NK-92 treated with Interleukin-12 subunit alpha and Interleukin-12 subunit beta, amount 100 ng/mL, for 24 hours (cell line): ENCODE results near the gene C11orf87.

Experiments used
- DNase-seq: peaks from one replicate; lab custom pipeline; 2025; lab: John Stamatoyannopoulos, UW

Gene C11orf87

DNA sequence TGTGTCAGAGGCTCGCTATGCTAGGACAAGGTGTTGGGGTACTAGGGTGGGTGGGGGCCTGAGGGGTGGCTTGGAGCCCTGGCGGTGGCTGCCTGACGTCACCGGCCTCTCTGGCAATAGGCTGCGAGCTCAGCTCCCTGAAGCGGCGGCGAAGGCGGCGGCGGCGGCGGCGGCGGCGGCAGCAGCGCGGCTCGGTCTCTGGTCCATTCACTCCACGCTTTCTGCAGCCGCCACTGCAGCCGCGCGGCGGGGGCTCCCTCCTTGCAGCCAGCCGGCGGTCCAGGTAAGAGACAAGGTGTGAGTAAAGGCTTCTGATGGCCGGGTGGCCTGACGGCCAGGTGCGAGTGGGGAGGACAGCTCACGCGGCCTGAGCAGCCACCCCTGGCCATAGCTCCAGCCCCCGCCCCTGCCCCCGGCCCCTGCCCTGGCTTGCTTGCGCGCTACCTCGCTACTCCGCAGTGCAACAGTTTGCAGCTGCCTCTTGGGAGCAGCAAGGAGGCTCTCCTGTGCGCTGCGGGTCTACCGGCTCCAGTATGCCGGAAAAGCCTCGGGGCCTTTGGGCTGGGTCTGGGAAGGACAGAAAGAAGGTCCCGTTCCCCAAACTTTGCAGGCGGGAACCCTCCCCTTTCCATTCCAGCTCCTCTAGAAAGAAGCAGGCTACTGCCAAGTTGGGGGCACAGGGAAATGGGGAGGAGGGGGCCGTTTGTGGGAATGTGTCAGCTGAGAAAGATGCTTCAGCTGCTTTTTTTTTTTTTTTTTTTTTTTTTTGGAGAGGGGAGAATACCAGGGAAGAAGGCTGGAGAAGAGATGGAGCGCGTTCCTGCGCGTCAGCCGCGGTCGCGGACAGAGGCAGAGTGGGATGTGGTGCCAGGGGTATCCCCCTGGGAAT lies at the start of gene C11orf87:
Gene C11orf87 (plus strand): TSS at position 210 of the 889 bp plus-strand sequence. CDS start 1,444 bp downstream, outside the sequence.
- DNase-seq, result no peak

DNA sequence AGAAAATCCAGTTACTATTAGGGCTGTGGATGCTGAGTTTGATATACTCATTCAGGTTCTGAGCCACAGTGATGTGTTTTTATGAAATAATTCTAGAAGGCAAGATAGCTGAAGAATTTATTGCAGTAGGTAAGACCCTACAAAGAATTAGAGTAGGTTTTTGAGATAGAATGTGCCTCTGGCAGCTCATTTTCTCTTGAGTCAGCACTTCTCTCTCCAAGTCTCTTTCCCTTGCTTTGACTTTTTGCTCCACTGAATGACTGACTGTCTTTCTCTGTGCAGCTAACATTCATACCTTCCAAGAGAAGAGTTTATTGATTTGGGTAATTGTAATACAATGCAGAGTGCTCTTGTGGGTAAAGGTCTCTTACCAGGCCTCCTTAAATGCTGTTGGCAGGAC lies 48.0 kb upstream of the C11orf87 start:
- no peak for DNase-seq

DNA sequence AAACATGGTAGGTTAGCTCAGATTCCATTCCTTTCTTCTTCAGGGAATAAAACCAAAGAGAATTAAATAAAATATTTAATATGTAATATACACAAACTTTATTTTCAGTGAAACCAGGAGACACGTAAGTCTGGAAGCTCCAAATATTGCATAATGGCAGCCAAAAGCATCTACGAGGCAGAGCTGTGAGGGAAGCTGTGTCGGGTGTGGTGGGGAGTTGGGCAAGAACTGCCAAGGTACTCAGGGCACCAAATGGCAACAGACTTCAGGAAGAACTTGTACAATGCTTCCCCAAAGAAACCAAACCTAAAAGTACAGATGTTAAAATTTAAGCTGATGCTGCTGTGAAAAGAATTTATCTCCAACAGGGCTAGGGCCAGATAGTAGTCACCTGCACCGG lies 47.5 kb upstream of the C11orf87 start:
- DNase-seq, result no peak

DNA sequence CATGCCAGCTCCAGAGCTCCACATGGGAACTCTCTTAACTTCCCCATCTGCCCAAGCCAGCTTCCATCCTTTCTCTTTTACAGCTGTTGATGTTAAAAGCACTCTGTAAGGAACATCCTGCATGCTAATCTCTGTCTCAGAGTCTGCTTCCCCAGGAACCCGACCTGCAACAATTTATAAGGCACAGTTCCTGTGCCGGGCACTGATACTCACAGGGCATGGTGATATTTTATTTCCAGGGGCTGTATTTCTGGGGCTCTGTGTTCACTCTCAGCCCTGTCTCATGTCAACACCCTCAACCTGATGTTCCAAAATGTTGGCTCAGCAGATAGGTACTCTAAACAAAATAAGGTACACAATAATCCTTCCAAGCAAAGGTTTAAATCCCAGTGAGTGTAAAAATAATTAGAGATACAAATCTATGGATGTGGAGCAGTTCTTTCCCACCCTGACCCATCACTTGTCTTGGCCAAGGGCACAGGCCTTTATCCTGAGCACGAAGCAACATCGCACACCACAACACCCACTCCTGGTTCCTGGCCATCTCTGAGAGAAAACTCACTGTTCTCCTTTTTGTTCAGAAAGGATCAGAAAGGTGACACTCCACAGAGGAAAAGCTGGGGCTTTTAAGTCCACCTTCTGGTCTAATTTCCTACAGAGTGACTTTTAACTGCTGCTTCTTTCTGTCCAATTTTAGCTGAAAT lies 44.8 kb upstream of the C11orf87 start:
- no peak for DNase-seq

DNA sequence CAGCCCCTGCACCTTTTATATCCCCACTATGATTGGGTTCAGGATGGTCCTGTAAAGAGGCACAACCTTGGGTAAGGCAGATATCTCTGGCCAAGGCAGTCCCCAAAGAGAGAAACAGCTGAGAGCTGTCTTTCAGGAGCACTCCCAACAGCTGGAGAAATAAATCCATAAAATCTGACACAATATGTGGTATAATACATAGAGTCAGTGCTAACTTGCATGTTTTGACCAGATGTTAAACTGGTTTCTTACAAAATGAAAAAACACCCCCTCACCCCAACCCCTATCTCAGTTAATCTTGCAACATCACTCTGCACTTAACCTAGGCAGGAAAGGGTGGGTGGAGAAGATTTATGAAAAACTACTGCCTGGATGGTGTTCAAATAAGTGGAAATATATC lies 44.0 kb upstream of the C11orf87 start:
- no peak for DNase-seq

DNA sequence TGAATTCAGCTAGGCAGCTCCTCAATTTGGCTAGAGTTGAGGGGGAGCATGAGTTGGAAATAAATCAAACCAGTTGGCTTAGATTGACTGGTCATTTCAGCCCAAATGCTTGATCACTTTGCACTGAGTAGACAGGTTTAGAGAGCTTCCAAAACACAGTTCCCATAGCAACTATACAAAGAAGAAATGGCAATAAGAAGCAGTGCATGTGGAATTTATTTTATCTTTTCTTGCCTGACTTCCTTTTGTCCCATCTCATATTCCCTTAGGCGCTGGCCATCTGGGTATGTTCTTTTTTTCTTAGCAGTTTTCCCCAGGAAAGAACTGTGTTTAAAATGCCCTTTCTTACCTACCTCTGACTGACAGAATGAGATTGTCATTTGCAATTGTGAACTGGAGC lies 38.7 kb upstream of the C11orf87 start:
- DNase-seq, result no peak

DNA sequence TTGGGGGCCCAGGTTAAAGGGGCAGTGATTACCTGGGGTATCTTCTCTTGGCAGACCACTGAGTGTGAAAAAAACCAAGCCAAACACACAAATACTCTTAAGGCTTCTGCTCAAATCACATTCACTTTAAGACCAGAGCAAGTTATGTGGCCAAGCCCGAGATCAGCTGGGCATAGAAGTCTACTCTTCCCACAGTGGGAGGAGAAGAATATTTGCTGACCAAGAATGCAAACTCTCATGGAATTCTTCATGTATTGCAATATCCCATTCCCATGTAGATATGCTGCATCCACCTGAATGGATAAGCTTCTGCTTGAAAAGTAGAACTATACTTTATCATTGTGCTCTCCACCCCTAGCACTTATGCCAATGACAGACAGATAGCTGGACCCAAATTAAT lies 37.1 kb upstream of the C11orf87 start:
- DNase-seq, result no peak

DNA sequence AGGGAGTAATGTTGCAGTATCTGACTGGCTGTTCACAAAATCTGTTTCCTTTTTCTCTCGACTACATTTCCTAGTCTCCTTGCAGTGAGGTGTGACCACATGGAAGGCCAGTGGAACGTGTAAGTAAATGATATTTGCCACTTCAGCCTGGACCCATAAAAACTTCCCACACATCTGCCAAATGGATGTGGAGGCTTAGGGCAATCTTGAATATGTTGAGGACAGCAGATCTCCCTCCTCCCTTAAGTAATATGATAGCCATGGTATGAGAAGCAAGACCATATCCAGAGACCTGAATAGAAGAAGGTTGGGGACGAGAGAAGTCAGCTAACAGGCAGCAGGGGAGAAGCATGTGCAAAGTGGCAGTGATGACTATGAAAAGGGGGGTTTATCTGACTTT lies 33.0 kb upstream of the C11orf87 start:
- DNase-seq, result no peak

DNA sequence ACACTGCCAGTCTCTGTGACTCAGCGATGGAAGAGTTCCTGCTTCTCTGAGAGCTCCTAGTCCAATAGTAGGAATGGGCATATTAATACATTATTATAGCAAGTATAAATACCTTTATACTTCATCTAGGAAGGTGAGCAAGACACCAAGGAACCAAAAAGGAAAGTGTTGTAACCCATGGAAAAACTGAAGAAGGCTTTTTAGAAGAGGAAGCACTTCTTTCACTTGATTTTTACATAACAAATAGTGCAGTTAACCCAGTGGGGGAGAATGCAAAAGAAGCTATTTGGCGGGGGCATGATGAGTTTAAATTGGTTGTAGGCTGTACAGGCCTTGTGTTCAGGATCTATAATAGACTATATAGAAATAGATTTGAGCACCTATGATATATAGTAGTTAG lies 31.2 kb upstream of the C11orf87 start:
- no peak for DNase-seq

DNA sequence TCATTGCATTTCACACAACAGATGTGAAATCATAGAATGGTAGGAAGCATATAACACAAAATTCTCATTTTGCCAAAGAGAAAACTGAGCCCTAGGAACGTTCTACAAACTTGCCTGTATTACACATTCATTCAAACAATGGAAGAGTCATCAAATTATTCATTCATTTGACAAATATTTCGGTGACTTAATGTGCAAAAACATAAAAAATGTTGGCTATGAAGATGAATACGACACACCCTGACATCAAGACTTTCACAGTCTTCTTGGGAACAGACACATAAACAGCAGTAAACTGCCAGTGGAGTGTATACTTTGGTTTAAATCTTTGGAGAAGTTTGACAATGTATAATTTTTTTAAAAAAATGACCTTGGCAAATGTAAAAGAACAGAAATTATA lies 20.4 kb upstream of the C11orf87 start:
- DNase-seq, result no peak

DNA sequence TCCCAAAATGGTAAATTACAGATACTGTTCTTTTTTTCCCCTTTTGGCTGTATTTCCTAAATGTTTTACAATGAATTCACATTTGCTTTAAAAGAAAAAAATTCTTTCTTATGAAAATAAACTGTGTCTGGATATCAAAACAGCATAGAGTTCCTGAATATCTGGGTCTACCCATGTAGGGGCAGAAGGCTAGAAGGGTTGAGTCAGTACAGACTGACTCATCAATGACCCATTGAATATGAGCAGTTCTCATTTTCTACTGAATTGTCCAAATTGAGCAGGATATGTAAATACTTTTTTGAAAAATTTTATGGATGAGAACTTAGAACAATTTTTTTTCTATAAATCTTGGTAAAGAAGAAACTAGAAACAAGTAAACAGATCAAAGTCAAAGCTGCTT lies 16.3 kb upstream of the C11orf87 start:
- no peak for DNase-seq

DNA sequence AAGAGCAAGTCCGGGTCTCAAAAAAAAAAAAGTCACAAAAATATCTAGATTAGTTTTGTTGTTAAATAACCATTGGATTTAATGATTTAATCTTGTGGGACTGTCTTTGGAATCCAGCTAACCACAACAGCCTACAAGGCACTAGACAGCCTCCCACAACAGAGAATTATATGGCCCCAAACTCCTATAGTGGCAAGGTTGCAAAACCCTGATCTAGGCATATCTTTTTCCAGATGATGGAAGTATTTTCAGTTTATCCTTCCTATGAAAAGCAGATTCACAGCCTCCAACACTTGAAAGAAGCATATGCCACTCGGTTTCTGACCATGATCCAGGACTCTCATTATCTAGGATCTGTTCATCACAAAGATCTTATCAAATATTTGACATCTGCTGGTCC lies 5.4 kb upstream of the C11orf87 start:
- DNase-seq, result no peak

DNA sequence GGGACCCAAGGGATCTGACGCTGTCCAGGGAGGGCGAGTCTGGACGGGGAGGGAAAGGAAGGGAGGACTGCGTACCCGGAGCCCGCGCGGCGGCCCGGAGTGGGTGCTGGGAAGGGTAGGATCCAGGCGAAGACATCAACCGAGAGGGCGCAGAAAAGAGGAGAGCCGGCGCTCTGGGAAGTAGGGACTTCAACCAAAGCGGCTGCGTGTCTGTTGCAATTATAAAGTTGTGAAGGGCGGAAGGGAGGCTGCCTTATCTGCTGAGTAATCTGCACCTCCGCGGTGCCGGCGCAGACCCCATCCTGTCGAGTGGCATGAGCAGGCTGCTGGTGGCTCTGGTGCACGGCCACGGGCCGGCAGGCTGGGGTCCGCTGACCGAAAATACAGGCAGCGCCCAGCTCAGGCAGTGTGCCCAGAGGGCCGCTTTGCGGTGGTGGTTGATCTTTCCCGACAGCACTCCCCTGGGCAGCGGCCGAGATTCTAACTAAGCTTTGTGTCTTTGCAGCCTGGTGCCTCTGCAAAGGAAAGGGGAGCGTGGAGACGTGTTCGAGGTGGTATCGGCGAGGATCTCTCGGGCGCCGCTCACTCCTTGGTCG lies 978 bp downstream of the C11orf87 start:
- DNase-seq, result no peak

DNA sequence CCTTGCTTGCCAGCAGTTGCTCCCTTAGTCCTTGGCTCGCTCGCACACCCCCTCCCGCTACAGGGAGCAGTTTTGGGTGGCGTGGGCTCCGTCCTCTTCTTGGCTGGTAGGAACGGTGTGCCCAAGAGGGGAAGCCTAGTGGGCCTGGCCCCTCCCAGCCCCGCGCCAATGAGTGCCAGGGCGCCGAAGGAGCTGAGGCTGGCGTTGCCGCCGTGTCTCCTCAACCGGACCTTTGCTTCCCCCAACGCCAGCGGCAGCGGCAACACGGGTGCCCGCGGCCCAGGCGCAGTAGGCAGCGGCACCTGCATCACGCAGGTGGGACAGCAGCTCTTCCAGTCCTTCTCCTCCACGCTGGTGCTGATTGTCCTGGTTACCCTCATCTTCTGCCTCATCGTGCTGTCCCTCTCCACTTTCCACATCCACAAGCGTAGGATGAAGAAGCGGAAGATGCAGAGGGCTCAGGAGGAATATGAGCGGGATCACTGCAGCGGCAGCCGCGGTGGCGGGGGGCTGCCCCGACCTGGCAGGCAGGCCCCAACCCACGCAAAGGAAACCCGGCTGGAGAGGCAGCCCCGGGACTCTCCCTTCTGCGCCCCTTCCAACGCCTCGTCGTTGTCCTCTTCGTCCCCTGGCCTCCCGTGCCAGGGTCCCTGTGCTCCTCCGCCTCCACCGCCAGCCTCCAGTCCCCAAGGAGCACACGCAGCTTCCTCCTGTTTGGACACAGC lies 1.6 kb downstream of the C11orf87 start:
- no peak for DNase-seq

DNA sequence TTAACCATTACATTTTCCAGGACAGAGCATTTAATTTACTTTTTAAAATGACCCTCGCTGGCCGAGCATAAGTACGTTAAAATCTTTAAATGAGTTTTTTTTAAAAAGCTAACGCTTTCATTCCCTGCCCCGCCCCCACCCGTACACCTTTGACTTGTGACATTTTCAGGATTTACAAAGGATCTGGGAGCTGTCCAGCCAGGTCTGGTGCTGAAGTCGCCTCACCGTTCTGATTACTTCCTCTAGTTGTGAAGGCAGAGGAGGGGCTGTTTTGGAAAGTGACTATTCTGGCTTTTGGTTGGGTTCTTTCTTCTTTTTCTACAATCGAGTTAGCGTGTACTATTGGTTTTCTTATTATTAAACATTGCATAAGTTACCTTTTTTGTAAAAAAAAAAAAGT lies 2.9 kb downstream of the C11orf87 start:
- no peak for DNase-seq

DNA sequence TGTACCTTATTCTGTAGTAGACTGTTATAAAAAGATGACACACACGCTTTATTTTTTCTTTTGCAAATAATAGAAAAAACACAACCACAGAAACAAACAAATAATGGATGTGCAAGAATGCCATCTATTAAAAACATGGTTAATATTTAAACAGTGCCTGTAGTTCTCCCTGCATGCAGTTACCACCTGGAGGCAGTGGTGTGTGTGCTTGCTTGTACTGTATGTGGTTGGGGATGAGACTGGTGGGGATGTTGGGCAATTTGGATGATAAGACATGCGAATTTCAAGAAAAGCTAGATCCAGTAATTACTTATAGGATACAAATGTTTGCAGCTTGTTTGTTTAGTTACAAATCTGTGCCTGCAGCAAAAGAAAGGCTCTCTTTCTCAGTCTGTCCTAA lies 3.6 kb downstream of the C11orf87 start:
- no peak for DNase-seq

DNA sequence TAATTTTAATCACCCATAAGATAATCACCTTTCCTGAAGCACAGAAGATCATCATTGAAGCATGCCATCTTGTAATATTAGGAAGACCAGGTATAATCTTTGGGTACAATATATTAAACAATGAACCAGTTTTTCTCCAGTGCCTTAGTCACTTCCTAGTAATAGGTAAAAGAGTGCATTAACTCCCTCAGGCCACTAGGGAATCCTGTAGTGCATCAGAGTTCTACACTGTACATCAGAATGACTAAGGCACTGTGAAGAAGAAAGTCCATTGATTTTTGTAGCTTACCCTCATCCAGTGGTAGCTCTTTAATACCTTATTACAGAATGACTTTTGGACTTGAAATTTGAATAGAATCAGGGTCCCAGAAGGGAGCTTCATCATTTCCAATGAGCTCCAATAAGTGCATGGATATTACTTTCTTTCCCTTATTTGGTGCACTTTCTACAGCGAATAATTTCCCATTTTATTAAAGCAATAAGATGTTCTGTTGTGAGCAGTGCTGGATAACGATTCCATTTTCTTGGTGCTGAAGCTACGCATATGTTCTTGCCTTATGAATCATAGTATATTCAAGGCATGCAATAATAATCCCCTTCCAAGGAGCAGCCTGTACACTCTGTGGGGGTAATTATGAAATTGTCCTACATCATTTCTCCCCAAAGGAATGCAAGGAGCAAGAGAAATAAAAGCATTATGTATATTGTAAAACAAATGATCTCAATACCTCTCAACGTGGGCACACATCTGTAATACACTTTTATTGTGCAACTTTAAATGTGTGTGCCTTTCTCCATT lies 4.7 kb downstream of the C11orf87 start:
- DNase-seq, result no peak

DNA sequence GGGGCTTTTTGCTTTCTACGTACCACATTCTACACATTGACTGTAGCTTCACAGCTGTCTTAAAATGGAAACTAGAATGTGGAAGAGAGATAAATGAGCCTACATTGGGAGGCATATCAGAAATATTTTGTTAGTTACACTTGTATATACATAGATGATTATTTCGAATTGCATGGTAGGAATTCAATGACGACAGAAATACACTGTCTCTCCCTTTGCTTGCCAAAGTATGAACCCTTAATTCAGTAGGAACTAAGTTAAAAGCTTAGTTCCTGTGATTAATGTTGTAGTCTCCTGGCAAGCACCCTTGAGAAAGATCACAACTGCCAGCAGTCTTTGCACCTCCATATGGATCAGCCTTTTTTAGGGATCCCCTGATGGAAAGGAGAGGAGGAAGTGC lies 10.1 kb downstream of the C11orf87 start:
- no peak for DNase-seq

DNA sequence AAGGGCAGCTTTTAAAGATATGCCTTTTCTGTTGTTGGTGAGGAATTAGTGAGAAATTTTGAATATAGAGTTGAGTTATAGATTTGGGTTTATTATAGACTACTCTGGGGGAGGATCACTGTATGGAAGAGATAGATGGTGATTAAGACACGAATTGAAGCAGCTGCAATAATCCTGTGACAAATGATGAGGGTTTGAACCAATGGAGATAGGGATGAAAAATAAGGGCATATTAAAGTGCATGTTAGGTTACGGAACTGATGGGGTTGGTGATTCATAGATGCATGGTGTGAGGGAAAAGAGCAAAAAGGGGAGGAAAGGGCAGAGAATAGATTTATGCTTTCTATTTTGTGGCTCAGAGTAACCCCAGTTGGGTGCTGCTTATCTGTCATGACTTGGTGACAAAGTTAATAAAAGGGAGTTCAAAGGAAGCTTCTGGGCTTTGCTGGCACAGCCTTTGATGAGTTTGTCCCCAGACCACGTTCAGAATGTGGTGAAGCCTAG lies 11.8 kb downstream of the C11orf87 start:
- no peak for DNase-seq

DNA sequence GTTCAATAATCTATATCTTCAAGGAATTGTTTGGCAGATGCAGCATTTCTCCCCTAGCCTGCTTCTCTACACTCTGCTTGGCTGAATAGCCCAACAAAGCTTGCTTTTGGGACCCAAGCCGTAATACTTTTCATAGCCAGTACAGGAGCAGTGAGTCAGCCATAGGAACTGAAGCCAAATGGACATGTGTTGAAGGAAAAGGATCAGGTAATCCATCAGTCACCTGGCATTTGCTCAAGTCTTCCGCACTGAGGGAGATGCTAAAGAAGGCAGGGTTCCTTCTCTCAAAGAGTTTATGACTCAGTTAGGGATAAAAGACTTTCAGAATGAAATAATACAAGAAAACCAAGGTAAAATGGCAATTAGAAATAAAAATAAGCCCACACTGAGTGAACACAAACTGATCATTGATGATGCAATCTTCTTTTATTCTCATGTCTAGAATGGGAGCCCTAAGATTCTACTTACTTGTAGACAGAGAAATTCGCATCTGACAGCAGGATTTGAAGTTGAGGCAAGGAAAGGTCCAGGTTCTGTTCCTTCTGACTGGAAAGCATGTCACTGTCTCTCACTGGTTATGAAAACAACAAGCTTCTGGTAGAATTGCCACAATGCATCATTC lies 13.2 kb downstream of the C11orf87 start:
- DNase-seq, result no peak

DNA sequence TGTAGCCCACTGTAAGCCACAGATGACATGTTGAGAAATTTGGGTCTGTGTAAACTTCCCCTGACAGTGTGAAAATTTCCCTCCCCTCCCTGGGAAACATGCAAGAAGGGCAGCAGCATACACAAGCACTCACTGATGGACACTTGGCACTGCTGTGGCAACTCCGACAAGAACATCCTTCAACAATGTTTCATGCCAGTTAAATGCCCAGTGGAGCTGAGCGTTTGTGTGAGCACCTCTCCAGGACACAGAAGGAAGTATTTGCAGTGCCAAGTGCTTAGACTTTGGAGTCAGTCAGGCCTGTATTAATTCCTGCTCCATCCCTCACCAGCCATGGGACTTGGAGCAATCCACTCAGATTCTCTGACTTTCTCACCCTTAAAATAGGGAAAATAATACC lies 17.7 kb downstream of the C11orf87 start:
- DNase-seq, result no peak
